Measurements from ENCODE around the gene QRSL1.
"Not testable (repeated sequence)": the region's sequence is repeated elsewhere in the genome, so short reads cannot be mapped to it uniquely, and the experiment has no call there.

The QRSL1 gene

GRCh38 chr6:106622412-106622811 is 7.0 kb upstream of the QRSL1 start:
- DNase-seq (ENCODE audit: low read depth in 1 of 2, low spot score in 1 of 2): no peak

- DNase-seq (ENCODE audit: low read depth in 1 of 2, low spot score in 1 of 2): no peak
Observed at GRCh38 chr6:106623039-106623438, 6.3 kb upstream of the QRSL1 start.

- no peak for DNase-seq (ENCODE audit: low read depth in 1 of 2, low spot score in 1 of 2)
Observed at GRCh38 chr6:106626485-106626884, 2.9 kb upstream of the QRSL1 start.

- DNase-seq (ENCODE audit: low read depth in 1 of 2, low spot score in 1 of 2): not testable (repeated sequence)
Observed at GRCh38 chr6:106627760-106628159, 1.6 kb upstream of the QRSL1 start.

GRCh38 chr6:106628658-106629102 is 698 bp upstream of the QRSL1 start:
- no peak for DNase-seq (ENCODE audit: low read depth in 1 of 2, low spot score in 1 of 2)

- no peak for DNase-seq (ENCODE audit: low read depth in 1 of 2, low spot score in 1 of 2)
Observed at GRCh38 chr6:106629859-106630163, 433 bp downstream of the QRSL1 start.

GRCh38 chr6:106630366-106630765 is 988 bp downstream of the QRSL1 start:
- DNase-seq (ENCODE audit: low read depth in 1 of 2, low spot score in 1 of 2): no peak

- no peak for DNase-seq (ENCODE audit: low read depth in 1 of 2, low spot score in 1 of 2)
Observed at GRCh38 chr6:106631346-106631745, 2.0 kb downstream of the QRSL1 start.

GRCh38 chr6:106634565-106634964 is 5.2 kb downstream of the QRSL1 start:
- DNase-seq (ENCODE audit: low read depth in 1 of 2, low spot score in 1 of 2): no peak

- no peak for DNase-seq (ENCODE audit: low read depth in 1 of 2, low spot score in 1 of 2)
Observed at GRCh38 chr6:106637051-106637716, 7.8 kb downstream of the QRSL1 start.

- no peak for DNase-seq (ENCODE audit: low read depth in 1 of 2, low spot score in 1 of 2)
Observed at GRCh38 chr6:106637717-106638341, 8.5 kb downstream of the QRSL1 start.

GRCh38 chr6:106639812-106640211 is 10.4 kb downstream of the QRSL1 start:
- no peak for DNase-seq (ENCODE audit: low read depth in 1 of 2, low spot score in 1 of 2)

GRCh38 chr6:106642476-106642875 is 13.1 kb downstream of the QRSL1 start:
- no peak for DNase-seq (ENCODE audit: low read depth in 1 of 2, low spot score in 1 of 2)

GRCh38 chr6:106643061-106643460 is 13.7 kb downstream of the QRSL1 start:
- DNase-seq (ENCODE audit: low read depth in 1 of 2, low spot score in 1 of 2): no peak

GRCh38 chr6:106648651-106649308 is 19.4 kb downstream of the QRSL1 start:
- DNase-seq (ENCODE audit: low read depth in 1 of 2, low spot score in 1 of 2): no peak

GRCh38 chr6:106658469-106658868 is 29.1 kb downstream of the QRSL1 start:
- no peak for DNase-seq (ENCODE audit: low read depth in 1 of 2, low spot score in 1 of 2)

GRCh38 chr6:106659859-106660258 is 30.5 kb downstream of the QRSL1 start:
- DNase-seq (ENCODE audit: low read depth in 1 of 2, low spot score in 1 of 2): no peak

GRCh38 chr6:106662458-106662857 is 33.1 kb downstream of the QRSL1 start:
- no peak for DNase-seq (ENCODE audit: low read depth in 1 of 2, low spot score in 1 of 2)

GRCh38 chr6:106666282-106667021 is 37.1 kb downstream of the QRSL1 start:
- DNase-seq (ENCODE audit: low read depth in 1 of 2, low spot score in 1 of 2): no peak

GRCh38 chr6:106667022-106667402 is 37.6 kb downstream of the QRSL1 start:
- DNase-seq (ENCODE audit: low read depth in 1 of 2, low spot score in 1 of 2): no peak

- DNase-seq (ENCODE audit: low read depth in 1 of 2, low spot score in 1 of 2): no peak
Observed at GRCh38 chr6:106670236-106670635, 40.9 kb downstream of the QRSL1 start.

- no peak for DNase-seq (ENCODE audit: low read depth in 1 of 2, low spot score in 1 of 2)
Observed at GRCh38 chr6:106671651-106672050, 42.3 kb downstream of the QRSL1 start.
